Measurements from ENCODE around the gene EQTN.

The EQTN gene

DNA sequence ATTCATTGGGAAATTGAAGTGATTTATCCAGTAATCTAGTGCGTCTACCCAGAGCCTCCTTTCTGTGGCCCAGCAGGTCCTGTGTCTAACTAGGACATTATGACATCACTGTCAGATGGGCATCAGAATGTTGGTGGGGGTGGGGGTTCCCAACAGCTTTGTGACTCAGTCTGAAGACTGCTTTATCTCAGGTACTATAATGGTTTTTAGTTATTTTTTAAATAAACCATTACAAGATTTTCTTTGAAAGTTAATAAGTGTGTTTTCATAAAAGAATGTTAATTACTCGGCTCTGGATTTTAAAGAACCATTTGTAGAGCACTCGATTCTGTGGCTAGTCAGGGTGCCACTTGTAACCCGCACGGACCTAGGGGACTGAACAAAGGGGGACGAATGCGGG, at the start of gene EQTN:
EQTN (minus strand) TSS at position 101 of the 400 bp plus-strand sequence; CDS start at position 6, 95 bp downstream.
- no peak for DNase-seq (ENCODE audit: low read depth)
- no peak within 1 kb of the TSS for H3K4me3 ChIP-seq (ENCODE audit: low read depth, low read length)
- TF ChIP-seq, protein P1, sequence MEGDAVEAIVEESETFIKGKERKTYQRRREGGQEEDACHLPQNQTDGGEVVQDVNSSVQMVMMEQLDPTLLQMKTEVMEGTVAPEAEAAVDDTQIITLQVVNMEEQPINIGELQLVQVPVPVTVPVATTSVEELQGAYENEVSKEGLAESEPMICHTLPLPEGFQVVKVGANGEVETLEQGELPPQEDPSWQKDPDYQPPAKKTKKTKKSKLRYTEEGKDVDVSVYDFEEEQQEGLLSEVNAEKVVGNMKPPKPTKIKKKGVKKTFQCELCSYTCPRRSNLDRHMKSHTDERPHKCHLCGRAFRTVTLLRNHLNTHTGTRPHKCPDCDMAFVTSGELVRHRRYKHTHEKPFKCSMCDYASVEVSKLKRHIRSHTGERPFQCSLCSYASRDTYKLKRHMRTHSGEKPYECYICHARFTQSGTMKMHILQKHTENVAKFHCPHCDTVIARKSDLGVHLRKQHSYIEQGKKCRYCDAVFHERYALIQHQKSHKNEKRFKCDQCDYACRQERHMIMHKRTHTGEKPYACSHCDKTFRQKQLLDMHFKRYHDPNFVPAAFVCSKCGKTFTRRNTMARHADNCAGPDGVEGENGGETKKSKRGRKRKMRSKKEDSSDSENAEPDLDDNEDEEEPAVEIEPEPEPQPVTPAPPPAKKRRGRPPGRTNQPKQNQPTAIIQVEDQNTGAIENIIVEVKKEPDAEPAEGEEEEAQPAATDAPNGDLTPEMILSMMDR (IDR thresholded peaks at IDR 0.05; ENCODE audit: control insufficient read depth, extremely low read depth, insufficient read depth): no peak

DNA sequence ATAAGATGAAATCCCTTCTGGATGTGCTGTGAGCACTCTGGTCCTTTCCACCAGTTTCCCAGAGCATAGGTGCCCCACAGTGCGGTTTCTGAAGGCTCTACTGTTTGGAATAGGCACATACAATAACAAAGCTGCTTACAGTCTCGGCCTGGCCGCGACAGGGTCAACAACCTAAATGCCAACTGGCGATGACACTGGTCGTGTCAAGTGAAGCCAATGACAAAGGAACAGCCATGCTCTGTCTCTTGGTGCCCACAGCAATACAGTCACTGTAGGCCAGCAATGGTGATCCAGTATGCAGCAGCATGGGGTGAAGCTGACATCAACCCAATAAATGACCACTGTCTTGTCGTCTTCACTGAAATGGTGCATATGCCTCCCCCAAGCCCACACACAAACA, 47.8 kb upstream of the EQTN start:
- TF ChIP-seq, protein P1 (IDR thresholded peaks at IDR 0.05; ENCODE audit: control insufficient read depth, extremely low read depth, insufficient read depth): no peak
- no peak overlapping the region for H3K4me3 ChIP-seq (ENCODE audit: low read depth, low read length)
- DNase-seq (ENCODE audit: low read depth): no peak

DNA sequence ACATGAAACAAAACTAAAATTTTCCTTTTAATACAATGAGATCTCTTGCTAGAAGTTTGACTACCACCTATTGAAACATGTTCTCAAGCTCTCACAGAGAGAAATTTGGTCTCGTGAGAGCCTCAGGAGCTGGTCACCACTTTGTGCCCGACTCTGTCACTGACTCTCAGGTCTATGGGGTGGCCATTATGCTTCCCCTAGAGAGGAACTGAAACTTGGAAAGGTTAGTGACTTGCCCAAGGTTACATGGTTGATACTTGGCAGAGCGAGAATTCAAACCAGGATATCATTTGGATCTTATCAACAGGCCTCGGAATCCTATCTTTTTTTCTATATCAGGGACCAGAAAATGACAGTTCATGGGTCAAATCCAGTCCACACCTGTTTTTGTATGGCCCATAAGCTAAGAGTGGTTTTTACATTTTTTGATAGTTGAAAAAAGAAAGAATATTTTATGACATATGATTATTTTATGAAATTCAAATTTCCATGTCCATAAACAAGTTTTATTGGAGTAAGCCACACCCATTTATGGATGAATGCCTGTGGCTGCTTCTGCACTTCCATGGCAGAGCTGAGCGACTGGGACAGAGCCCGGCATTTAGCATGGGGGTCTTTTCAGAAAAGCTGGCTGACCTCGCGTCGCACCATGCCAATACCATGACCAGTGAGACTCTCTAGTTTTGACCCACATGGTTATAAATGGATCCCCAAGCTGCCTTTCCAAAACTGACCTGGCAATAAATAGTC, 44.8 kb upstream of the EQTN start:
- no peak for DNase-seq (ENCODE audit: low read depth)
- TF ChIP-seq, protein P1 (IDR thresholded peaks at IDR 0.05; ENCODE audit: control insufficient read depth, extremely low read depth, insufficient read depth): no peak

DNA sequence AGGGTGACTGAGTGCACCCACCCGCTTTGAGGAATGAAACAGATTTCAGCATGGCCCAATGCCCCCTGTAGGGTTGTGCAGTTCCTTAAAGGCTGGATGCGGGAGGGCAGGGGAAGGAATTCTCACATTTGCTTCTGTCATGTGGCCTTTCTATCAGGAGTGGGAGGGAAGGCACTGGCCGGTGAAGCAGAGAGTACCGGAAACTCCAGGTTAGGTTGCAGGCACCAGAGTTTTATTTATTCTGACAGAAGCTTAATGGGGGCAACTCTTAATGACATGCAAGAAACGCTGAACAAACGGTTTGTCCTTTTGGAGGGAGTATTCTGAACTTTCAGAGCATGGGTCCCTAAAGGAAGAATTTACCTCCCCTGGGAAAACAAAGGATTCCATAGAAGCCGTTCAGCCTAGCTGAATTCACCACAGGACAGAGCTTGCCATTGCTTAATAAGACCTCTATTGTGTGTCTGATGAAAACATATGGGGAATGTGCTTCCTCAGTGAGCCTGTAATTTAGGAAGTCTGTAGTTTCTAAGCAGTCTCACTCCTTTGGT, 44.1 kb upstream of the EQTN start:
- no peak for DNase-seq (ENCODE audit: low read depth)
- H3K4me3 ChIP-seq (ENCODE audit: low read depth, low read length): no peak overlapping the region
- TF ChIP-seq, protein P1 (IDR thresholded peaks at IDR 0.05; ENCODE audit: control insufficient read depth, extremely low read depth, insufficient read depth): no peak

More for the DNA sequence above, 44.8 kb upstream of the EQTN start:
- no peak overlapping the region for H3K4me3 ChIP-seq (ENCODE audit: low read depth, low read length)

DNA sequence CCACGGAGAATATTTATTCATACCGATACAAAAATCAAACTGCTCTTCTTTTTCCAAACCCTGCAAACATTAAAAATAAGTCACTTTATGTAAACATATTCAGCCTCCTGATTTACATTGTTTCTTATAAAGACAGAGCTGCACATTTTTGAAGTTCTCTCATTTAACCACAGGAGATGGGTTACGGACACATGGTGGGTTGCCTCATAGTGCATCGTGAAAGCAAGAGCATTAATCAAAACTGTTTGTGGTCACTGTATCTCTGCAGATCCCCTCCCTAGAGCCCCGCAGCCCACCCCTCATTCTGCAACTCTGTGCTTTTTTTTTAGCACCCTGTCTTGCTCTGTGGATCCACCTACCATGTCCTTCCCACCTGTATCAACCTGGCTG, 43.3 kb upstream of the EQTN start:
- H3K4me3 ChIP-seq (ENCODE audit: low read depth, low read length): no peak overlapping the region
- TF ChIP-seq, protein P1 (IDR thresholded peaks at IDR 0.05; ENCODE audit: control insufficient read depth, extremely low read depth, insufficient read depth): no peak
- DNase-seq (ENCODE audit: low read depth): no peak

DNA sequence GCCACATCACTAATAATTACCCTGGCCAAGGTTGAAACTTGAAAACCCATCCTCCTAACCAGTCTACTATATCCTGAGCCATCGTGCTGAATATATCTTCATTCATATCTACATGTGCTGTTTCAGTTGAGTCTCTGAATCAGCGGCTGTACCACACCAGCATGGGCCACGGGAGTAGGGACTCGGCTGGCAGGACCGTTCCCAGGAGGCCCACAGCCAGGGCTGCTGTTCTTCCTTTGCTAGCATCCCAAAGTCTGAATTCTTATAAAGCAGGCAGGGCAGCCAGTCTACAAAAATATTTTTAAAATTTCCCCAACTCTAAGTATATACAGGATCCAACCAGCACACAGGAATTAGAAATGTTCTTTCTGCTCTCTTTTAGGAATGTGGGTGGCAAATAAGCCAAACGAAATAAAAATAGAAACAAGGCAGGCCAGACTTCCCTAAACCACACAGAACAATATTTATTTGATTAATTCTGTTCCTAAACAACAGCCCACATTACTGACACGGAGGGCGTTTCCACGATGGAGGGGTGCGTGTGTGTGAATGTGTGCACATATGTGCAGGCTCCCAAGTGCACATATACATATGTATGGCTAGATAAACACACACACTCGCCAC, 42.8 kb upstream of the EQTN start:
- TF ChIP-seq, protein P1 (IDR thresholded peaks at IDR 0.05; ENCODE audit: control insufficient read depth, extremely low read depth, insufficient read depth): no peak
- H3K4me3 ChIP-seq (ENCODE audit: low read depth, low read length): no peak overlapping the region
- DNase-seq (ENCODE audit: low read depth): no peak

All from LNCaP clone FGC (cell line).